GM04503 (cell line): ENCODE data around the gene WDR90.

Experiments
- DNase-seq: peaks from one replicate; pipeline ENCODE4 v3.0.0-alpha.2; 2012; ENCODE audit warnings: low read depth

Gene WDR90

GRCh38 chr16:708959-709358 lies 59.8 kb downstream of the WDR90 start:
- no peak for DNase-seq

GRCh38 chr16:709566-710499 lies 60.7 kb downstream of the WDR90 start:
- peak; percentile 40 for DNase-seq

- no peak for DNase-seq
These were observed 61.4 kb downstream of the WDR90 start for GRCh38 chr16:710500-711075.

- no peak for DNase-seq
These were observed 61.9 kb downstream of the WDR90 start for GRCh38 chr16:711084-711483.

GRCh38 chr16:711548-712320 lies 62.6 kb downstream of the WDR90 start:
- DNase-seq = no peak

- DNase-seq = peak; percentile 95
These were observed 63.6 kb downstream of the WDR90 start for GRCh38 chr16:712740-713250.

- no peak for DNase-seq
These were observed 64.9 kb downstream of the WDR90 start for GRCh38 chr16:714079-714478.

- peak; percentile 35 for DNase-seq
These were observed 65.7 kb downstream of the WDR90 start, which contains the start of gene METRN for GRCh38 chr16:714558-715476. Gene METRN (plus strand): TSS chr16:715118. CDS start chr16:715290, 172 bp downstream.

- DNase-seq = no peak
These were observed 66.5 kb downstream of the WDR90 start for GRCh38 chr16:715477-716199.

- no peak for DNase-seq
These were observed 67.0 kb downstream of the WDR90 start for GRCh38 chr16:716200-716568.

GRCh38 chr16:716768-717325 lies 67.7 kb downstream of the WDR90 start:
- no peak for DNase-seq
